AG09319 (cell line): ENCODE measurements around the gene DPP10.

Source experiments
- DNase-seq: peaks from one replicate; pipeline ENCODE4 v3.0.0-alpha.2; 2010; ENCODE audit warnings: low read depth; ENCODE audit errors: extremely low read depth
- TF ChIP-seq, protein P1 (sequence below): IDR thresholded peaks from 2 replicates; pipeline ENCODE4 v1.5.1; 2011; ENCODE audit warnings: low read depth, mild to moderate bottlenecking, inconsistent platforms, low read length, moderate library complexity

DPP10 gene

DNA sequence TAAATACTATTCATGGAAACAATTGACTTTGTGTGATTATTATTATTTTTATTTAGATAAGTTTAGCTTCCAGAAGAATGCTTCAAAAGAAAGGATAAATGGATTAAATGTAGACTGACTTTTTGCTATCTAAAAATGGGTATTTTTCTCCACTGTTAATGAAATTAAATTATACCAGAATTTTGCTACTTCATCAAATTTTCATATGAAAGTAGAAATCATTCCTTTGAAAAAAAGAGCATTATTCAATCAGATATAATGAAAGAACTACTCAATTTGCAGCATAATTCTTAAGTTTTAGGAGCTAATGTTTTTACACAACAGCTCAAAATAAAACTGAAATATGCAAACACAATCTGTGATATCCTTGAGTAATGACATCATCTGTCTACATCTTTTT is 1424.6 kb downstream of the DPP10 start:
- DNase-seq, result no peak
- TF ChIP-seq, protein P1, sequence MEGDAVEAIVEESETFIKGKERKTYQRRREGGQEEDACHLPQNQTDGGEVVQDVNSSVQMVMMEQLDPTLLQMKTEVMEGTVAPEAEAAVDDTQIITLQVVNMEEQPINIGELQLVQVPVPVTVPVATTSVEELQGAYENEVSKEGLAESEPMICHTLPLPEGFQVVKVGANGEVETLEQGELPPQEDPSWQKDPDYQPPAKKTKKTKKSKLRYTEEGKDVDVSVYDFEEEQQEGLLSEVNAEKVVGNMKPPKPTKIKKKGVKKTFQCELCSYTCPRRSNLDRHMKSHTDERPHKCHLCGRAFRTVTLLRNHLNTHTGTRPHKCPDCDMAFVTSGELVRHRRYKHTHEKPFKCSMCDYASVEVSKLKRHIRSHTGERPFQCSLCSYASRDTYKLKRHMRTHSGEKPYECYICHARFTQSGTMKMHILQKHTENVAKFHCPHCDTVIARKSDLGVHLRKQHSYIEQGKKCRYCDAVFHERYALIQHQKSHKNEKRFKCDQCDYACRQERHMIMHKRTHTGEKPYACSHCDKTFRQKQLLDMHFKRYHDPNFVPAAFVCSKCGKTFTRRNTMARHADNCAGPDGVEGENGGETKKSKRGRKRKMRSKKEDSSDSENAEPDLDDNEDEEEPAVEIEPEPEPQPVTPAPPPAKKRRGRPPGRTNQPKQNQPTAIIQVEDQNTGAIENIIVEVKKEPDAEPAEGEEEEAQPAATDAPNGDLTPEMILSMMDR, result no peak

DNA sequence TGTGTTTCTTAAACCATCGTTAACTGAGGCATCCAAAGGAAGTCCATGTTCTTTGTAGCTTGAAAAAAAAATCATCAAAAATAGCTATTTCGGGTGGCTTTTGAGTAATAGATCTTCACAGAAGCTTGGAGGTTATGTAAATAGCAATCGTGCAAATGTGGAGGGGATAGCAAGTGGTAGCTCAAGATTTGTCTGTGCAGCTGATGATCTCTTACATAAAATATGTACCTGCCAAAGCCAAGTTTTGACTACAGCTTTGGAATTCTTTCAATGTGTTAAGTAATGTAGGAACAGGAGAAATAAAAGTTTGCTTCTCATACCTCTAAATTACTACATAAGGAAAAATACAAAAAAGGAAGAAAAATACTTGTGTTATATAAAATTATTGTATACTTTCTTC is 1432.0 kb downstream of the DPP10 start:
- TF ChIP-seq, protein P1, result no peak
- DNase-seq, result no peak

DNA sequence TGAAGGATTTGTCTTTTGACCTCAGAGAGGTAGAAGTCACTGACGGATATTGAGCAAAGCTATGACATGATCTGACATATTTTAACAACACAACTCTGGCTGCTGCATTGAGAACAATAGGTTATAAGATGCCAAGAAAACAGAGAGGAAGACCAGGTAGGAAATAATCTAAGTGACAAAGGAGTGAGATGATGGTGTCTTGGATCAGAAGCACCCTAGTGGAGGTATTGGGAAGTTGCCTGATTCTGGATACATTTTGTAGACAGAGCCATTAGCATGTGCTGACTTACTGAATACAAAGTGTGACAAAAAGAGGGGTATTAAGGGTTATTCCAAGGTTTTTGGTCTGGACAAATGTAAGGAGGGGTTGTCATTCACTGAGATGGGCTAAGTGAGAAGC is 1438.1 kb downstream of the DPP10 start:
- no peak for DNase-seq
- TF ChIP-seq, protein P1, result no peak

DNA sequence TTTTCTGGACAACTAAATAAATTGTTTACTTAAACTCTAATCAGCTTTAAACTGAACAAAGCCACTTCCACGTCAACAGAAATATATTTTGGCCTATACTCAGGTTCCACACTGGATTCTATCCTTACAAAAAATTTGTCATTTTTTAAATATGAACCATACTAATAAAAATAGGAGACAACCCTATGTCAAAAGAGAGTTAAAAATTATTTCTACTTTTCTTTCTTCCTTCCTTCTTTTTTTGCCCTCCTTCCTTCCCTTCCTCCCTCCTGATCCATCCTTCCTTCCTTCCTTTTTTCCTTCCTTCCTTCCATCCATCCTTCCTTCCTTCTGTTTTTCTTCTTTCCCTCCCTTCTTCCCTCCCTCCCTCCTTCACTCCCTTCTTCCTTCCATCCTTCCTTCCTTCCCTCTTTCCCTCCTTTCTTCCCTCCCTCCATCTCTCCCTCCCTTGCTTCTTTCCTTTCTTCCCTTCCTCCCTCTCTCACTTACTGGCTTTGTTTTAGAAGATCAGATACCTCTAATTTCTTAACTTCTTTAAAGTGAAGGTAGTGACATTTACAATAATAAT is 1444.9 kb downstream of the DPP10 start:
- TF ChIP-seq, protein P1, result no peak
- no peak for DNase-seq
